ENCODE measurements around the gene LINGO1.

Gene LINGO1

GRCh38 chr15:77631745-77632533, 773 bp downstream of the LINGO1 start:
- DNase-seq = peak in 1 of 2 experiments; percentile 2

- peak in 1 of 2 experiments; percentile 22 for DNase-seq
Measured at GRCh38 chr15:77630956-77631744, 1.6 kb downstream of the LINGO1 start.

- DNase-seq = no peak
Measured at GRCh38 chr15:77630056-77630455, 2.7 kb downstream of the LINGO1 start.

- no peak for DNase-seq
Measured at GRCh38 chr15:77629070-77630030, 3.4 kb downstream of the LINGO1 start.

GRCh38 chr15:77628010-77628409, 4.7 kb downstream of the LINGO1 start:
- DNase-seq = no peak

GRCh38 chr15:77627581-77627980, 5.1 kb downstream of the LINGO1 start:
- DNase-seq = no peak

GRCh38 chr15:77627067-77627466, 5.6 kb downstream of the LINGO1 start:
- no peak for DNase-seq

GRCh38 chr15:77626002-77626401, 6.7 kb downstream of the LINGO1 start:
- DNase-seq = no peak

GRCh38 chr15:77625376-77625775, 7.3 kb downstream of the LINGO1 start:
- DNase-seq = no peak

- DNase-seq = no peak
Measured at GRCh38 chr15:77624868-77625267, 7.8 kb downstream of the LINGO1 start.

GRCh38 chr15:77623755-77624524, 8.8 kb downstream of the LINGO1 start:
- no peak for DNase-seq

- DNase-seq = no peak
Measured at GRCh38 chr15:77622934-77623754, 9.6 kb downstream of the LINGO1 start.

GRCh38 chr15:77622209-77622933, 10.3 kb downstream of the LINGO1 start:
- no peak for DNase-seq

- no peak for DNase-seq
Measured at GRCh38 chr15:77621847-77622208, 10.9 kb downstream of the LINGO1 start.

- no peak for DNase-seq
Measured at GRCh38 chr15:77620960-77621647, 11.6 kb downstream of the LINGO1 start.

- DNase-seq = no peak
Measured at GRCh38 chr15:77620297-77620696, 12.4 kb downstream of the LINGO1 start.

- DNase-seq = no peak
Measured at GRCh38 chr15:77619883-77620282, 12.8 kb downstream of the LINGO1 start.

GRCh38 chr15:77617476-77618230, 15.1 kb downstream of the LINGO1 start:
- no peak for DNase-seq

GRCh38 chr15:77616072-77616471, 16.6 kb downstream of the LINGO1 start:
- DNase-seq = no peak

Measured in cerebellar nuclear complex (tissue), 1 donor.